GM21723 (cell line): Measurements from ENCODE around the gene GHDC.
"Not testable (repeated sequence)": the region's sequence is repeated elsewhere in the genome, so short reads cannot be mapped to it uniquely, and the experiment has no call there.

Experiments used
- ATAC-seq: cut with Tn5 transposase; IDR thresholded peaks from one replicate; pipeline ENCODE4 v1.9.1; 2021; ENCODE audit warnings: mild to moderate bottlenecking, moderate library complexity; ENCODE audit not compliant: unreplicated experiment

GHDC gene

GRCh38 chr17:42203354-42203753 lies 9.1 kb upstream of the GHDC start:
- no peak for ATAC-seq

- ATAC-seq: no peak
These were observed 8.4 kb upstream of the GHDC start for GRCh38 chr17:42202696-42203095.

DNA sequence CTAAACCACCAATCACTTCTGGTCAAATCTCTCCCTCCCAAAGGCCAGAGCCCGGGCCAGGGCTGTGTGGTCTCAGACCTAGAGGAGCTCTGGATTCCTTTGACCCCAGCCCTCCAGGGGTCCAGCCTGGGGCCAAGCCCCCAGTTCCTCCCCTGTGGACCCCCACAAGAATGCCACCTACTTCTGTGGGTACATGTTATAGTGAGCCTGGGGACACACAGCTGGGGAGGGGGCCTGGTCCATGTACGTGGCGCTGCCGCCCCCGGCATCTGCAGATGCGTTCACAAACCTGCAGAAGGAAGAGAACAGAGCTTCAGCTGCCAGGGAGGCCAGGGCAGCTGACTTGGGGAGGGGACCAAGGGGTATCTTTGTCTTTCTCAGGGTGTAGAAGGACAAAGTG lies 7.9 kb upstream of the GHDC start:
- ATAC-seq: no peak

- ATAC-seq: no peak
These were observed 7.1 kb upstream of the GHDC start for GRCh38 chr17:42201458-42201772.

GRCh38 chr17:42200706-42201457 lies 6.6 kb upstream of the GHDC start:
- no peak for ATAC-seq

- no peak for ATAC-seq
These were observed 5.2 kb upstream of the GHDC start for GRCh38 chr17:42199416-42200011.

- no peak for ATAC-seq
These were observed 4.6 kb upstream of the GHDC start for GRCh38 chr17:42198897-42199296.

DNA sequence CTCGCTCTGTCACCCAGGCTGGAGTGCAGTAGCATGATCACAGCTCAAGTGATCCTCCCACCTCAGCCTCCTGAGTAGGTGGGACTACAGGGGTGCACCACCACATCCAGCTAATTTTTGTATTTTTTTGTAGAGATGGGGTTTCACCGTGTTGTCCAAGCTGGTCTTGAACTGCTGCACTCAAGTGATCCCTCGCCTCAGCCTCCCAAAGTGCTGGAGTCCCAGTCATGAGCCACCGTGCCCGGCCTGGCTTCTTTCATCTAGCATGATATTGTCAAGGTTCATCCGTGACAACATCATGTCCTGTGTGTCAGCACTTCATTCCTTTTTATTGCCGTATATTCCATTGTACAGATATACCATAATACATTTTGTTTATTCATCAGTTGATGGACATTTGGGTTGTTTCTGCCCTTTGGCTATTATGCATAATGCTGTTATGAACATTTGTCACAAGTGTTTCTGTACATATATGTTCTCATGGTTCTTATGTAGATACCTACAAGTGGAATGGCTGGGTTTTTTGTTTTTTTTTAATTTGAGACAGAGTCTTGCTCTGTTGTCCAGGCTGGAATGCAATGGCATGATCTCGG lies 3.4 kb upstream of the GHDC start:
- ATAC-seq: no peak

DNA sequence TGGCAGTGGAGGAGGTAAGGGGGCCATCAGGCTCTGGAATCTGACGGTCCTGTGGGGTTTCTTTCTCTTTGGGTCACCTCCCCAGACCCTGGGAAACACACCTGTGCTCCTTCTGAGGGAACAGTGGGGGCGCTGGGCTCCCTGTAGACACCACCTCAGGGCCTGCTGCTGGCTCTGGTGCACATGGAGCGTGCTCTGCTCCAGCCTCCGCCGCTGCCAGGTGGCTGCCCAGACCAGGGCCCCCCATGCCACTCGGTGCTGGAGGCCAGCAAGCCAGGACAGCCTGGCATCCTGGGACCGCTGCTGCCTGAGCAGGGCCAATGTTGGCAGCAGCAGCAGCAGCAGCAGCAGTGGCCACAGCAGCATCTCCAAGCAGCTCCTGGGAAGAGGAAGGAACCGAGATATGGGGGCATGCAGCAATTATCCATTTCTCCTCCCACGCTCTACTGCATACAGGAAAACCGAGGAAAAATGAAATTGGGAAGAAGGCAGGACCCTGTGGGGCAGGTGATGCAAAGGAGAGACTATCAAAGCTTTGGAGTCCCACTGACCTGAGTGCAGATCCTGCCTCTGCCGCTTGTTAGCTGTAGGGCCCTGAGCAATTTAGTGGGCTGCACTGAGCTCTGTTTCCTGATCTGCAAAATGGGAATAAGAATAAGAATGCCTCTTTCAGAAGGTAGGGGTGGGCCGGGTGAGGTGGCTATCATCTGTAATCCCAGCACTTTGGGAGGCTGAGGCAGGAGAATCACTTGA lies 902 bp downstream of the GHDC start:
- no peak for ATAC-seq

DNA sequence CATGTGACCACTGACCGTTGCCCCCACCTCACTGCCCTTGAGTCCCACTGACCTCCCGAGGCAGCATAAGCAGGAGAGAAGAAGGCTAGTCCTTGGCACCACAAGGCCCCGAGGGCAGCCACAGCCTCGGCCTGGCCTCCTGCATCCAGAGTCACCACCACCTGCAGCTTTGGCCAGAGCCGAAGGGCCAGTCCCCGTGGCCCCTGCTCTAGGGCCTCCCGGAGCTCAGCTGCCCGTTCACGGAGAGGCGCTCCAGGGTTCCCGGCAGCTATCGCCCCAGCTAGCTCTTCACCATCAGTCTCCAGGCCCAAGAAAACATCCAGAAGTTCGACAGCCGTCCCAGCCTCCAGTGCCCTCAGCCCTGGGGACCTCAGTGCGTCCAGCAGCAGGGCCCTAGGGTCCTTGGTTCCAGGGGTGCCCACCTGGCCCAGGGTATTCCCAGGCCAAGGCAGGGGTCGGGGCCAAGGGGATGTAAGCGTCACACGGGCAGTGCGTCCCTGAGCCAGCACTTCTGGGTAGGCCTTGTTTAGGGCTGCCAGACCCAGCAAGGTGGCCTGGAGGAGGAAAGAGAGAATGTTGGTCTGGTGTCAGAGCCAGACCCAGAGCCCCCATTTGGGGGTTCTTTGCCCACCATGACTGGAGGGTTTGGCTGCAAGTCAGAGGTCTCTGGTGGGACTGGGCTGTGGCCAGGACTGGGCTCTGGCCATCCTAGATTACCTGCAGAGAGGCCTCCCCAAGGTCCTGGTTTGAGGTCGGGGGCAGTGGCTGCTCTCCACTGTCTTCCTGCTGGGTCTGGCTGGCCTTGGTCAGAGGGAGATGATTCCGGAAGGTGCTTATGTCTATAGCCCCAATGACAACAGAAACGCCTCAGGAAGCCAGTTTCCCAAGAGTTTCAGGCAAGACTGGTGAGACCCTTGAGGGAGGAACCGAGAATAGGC lies 1.8 kb downstream of the GHDC start:
- no peak for ATAC-seq

DNA sequence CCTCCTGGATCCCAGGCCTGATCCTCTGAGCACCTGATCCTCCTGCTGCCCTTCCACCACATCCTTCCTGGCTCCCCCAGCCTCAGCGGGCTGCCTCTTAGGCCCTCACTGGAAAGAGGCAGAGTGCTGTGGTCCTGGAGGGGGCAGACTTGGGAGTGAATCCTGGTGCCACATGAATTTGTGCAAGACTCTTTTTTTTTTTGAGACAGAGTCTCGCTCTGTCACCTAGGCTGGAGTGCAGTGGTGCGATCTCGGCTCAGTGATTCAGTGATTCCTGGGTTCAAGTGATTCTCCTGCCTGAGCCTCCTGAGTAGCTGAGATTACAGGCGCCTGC lies 3.1 kb downstream of the GHDC start:
- ATAC-seq: no peak

GRCh38 chr17:42190491-42191274 lies 3.6 kb downstream of the GHDC start:
- ATAC-seq: no peak

- ATAC-seq: no peak
These were observed 4.7 kb downstream of the GHDC start for GRCh38 chr17:42189651-42189965.

GRCh38 chr17:42188749-42189650 lies 5.3 kb downstream of the GHDC start:
- ATAC-seq: no peak

DNA sequence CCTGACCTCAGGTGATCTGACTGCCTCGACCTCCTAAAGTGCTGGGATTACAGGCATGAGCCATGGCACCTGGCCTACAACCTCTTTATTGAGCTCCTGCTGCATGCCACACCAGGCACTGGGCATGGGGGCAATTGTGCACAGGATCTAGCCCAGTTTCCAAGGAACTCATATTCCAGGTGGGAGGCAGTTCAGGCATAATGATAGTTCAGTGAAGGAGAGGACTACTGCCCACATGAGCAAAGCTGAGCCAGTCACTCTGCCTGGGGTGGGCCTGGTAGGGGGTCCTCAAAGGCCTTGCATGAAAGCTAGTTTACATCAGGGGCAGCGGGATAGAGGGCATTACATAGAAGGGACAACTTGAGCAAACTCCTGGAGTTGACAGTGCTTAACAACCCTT lies 6.5 kb downstream of the GHDC start:
- no peak for ATAC-seq

DNA sequence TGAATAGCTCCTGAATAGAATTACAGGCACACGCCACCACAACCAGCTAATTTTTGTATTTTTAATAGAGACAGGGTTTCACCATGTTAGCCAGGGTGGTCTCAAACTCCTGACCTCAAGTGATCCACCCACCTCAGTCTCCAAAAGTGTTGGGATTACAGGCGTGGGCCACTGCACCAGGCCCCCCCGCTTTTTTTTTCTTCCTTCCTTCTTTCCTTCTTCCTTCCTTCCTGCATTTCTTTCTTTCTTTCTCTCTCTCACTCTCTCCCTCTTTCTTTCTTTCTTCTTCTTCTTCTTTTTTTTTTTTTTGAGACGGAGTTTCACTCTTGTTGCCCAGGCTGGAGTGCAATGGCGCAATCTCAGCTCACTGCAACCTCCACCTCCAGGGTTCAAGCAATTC lies 8.1 kb downstream of the GHDC start:
- ATAC-seq: not testable (repeated sequence)

DNA sequence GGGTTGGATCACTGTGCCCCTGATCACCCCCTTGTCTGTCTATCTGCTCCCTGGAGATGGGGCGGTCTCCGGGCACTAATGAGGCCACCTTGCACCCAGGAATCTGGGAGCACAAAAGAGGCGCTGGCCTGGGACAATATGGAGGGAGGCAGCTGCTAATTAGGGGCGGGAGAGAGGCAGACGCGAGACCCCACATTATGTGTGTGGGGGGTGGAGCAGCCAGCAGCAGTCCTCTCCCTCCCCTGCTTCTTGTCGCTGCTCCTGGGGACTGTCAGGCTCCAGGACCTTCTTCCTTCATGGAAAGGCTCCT lies 8.7 kb downstream of the GHDC start:
- no peak for ATAC-seq

DNA sequence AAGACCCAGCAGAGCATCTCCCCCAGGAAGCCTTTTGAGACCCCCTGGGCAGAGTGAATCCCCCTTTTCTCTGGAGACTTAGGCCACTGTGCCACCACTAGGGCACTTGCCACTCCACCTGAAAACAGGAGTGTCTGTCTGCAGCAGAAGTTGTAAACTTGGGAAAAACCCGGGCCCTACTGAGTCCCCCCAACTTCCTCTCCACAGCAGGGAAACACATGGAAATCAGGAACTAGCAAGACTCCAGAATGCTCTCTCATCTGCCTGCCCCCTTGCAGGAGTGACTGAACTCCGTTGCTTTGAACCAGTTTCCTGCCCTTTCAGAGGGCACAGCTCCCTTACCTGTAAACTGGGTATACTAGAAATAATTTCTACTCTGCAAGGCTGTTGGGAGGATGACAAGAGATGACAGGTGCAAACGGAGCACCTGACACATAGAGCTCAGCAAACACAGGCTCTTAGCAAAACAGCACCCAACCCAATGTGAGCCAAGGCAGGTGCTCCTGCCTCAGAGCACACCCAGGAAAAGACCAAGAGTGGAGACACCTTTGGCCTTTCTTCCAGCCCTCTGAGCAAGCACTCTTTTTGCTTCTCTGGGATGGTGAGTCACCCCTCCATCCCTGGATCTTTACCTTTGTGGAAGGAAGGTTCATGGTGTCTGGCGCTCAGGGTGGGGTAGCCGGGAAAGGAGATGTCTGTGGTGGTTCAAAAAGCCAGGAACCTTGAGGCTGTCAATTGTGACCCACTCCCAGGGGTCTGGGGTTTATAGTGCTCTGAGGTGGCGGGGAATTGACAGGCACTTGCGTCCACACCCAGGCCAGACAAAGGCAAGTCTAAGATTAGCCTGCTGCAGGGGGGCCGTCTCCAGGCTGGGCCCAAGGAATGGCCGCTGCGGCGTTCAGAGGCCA lies 9.3 kb downstream of the GHDC start, which contains the start of gene HCRT:
TSS of gene HCRT (minus strand) at position 740 of the 908 bp plus-strand sequence. CDS start at position 653, 87 bp downstream.
- ATAC-seq: no peak
